G401.6 (cell line): ENCODE measurements around the gene TAX1BP1.

Source experiments
- FAIRE-seq: peaks from 2 replicates; lab custom pipeline; 2012; peaks lifted over from hg19 to GRCh38; lab: Jason Lieb, UNC

TAX1BP1 gene

DNA sequence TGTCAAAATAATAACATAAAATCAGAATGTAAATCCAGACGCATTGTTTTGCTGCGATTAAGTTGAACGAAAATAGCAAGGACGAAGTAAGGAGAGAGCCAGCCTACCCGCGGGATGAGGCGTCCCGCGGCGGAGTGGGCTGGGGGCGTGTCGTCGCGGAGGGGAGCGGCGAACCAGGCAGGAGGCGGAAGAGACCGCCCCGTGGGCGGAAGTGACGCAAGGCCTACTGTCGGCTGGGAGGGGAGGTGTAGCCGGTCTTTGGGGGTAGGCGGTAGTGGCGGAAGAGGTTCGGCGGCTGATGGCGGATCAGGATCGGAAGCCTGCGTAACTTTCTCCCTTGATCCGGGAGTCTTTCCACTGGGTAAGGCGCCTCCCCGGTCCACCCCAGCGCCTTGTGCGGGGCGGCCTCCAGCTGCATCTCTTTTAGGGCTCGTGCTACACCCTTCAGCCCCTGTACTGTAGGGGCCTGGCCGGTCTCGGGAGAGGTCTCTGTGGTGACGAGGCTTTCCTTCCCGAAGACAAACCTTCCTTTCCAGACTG lies at the start of gene TAX1BP1:
Gene TAX1BP1 (plus strand): TSS at position 254 of the 540 bp plus-strand sequence. CDS start 8,363 bp downstream, outside the sequence.
- FAIRE-seq: peak; percentile 96

DNA sequence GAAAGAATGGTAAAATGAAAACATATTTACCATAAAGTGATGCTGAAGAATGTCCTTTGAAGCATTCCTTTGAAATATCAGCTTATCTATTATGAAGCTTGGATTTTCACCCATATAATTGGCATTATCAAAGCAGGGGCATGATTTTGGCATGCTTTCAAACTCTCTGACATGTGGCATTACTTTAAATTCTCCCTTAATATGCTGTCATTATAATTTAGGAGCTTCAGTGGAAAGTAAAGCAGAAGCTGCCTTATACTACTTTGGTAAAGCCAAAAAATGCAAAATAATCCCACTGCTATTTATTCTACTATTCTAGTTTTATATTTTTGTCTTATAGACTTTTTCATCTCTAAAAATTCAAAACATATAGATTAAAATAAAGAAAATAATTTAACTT lies 49.3 kb upstream of the TAX1BP1 start:
- FAIRE-seq: no peak

DNA sequence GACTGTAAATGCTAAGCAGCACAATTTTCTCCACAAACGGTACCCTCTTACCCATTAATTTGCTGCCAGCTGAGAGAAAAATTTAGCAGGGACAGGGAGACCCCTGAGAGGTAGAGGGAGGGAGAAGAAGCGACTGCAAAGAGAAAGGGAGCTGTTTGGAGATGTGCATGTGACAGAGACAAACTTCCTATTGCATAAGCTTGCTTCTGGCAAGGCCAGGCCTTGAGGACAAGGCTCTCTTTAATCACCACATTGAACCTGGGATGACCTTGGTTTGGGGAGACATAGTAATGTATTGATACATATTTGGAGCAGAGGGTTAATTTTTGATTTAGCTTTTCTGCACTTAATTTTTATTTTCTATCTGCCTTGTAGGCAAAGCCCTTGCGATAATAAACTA lies 46.2 kb upstream of the TAX1BP1 start:
- no peak for FAIRE-seq

DNA sequence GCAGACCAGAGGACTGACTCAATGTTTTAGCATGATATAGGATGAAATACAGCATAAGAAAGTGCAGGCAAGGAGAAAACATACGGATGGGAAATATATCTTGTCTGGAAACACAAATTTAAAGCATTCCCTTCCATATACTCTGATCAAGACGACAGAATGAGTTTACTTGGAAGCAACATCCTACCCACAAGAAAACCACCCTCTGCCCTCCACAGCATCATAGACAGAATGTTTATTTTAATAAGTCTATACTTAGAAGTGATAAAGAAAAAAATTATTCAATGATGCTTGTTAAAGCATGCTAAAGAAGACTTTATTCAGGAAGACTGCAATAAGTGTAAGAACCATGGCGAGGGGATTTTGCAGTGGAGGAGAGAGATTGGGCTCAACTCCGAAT lies 44.9 kb upstream of the TAX1BP1 start:
- FAIRE-seq: no peak

DNA sequence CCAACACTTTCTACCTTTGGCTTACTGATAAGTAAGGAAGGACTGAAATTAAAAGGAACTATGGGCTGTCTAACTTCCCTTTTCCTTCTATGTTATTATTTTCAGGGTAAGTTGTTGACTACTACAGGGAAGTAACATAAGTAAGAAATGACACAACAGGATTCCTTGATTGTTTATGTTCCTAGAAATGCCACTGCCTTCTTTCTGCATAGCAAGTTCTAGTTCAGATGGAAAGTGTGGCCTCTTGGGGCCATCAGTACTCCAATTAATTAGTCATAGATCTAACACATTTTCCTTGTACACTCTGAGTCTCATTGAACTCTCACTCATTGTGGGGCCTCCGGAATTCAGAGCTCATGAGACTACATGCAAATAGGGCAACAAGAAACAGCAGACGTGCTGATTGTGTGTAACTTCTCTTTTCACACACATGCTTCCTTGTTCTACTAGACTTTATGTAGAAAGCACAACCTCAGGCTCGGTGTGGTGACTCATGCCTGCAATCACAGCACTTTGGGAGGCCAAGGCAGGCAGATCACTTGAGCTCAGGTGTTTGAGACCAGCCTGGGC lies 42.0 kb upstream of the TAX1BP1 start:
- FAIRE-seq: no peak

DNA sequence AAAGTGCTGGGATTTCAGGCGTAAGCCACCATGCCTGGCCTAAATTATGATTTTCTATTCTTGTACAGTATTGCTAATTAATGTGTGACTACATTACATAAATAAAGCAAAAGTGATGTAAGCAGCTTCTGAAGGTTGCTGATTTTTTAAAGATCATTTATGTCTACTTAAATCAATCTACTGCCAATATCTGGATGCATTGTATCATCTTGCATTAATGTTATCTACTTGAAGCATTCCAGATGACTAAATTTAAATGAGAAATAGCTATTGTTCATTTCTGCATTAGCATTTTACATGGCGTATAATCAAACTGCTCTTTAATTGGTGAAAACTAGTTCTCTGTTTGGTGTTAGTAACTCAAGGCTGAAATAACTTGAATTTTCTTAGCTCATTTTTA lies 40.2 kb upstream of the TAX1BP1 start:
- FAIRE-seq: no peak

DNA sequence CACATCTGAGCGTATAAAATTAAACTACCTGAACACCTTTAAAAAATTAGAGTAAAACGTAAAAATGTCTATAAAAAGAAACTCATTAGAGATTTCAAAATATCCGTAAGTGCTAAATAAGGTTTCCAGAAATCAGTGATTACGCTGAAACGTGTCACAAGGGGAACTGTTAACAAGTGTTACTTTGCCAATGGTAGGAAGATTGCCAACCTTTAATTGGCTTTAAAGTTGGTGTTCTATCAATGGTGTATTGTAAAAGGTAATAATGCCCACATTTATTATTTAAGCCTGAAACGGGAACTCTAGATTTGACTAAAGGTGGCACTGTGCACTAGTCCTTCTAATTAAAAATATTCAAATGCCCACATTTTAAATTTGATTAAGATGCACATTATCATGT lies 39.5 kb upstream of the TAX1BP1 start:
- no peak for FAIRE-seq

DNA sequence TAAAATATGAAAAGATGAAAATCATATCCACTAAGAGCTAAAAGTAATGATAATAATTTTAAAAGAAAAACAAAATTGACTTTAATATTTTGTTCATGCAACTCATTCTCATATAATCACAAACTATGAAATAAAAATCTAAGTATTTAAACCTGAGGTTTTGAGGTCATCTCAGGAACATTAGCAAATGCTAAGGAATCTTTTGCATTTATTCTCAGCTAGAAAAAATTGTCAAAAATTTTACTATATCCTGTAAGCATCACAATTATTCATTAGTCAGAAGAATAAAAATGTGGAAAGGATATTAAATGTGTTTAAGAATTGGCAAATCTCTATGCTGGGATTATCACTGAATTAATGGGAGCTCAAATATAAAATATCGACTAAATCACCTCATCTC lies 36.8 kb upstream of the TAX1BP1 start:
- FAIRE-seq: peak; percentile 75

DNA sequence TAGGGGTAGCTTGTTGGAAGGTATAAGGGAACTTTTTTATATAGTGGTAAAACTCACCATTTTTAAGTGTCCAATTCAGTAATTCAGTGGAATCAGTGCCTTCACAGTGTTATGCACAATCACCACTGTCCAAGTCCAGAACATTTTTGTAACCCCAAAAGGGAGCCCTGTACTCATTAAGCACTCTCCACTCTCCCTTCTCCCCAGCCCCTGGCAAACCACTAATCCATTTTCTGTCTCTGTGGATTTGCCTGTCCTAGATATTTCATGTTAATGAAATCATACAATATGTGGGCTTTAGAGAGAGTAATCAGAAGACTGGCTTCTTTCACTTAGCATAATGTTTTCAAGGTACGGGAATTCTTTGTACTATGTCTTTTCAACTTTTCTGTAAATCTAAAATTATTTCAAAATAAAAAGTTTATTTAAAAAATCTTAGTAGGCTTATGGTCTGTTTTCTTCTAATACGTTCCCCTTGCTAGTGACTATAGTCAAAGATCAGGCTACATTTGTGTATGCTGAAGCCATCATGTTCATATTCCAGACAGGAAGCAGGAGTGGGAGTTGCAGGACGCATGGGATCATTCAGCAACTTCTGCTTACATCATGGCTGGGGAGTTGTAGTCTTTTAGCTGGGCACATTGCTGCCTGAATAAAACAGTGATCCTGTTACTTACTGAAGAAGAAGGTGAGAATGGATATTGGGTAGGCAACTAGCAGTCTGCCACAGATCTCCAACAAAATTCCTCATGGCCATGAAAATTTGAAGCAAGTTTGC lies 35.4 kb upstream of the TAX1BP1 start:
- FAIRE-seq: peak; percentile 67

DNA sequence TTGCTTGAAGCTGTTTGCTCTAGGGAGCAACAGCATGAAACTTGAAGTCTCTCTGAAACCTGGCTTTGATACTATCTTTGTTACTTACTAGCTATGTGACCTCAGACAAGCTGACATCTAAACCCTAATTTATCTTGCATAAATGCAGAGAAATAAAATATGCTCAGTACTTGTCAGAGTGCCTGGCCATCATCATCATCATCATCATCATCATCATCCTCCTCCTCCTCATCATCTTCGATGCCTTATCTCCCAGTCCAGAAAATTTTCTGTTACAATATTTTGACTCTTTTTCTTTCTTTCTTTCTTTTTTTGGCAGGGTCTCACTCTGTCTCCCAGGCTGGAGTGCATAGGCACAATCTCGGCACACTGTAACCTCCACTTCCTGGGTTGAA lies 34.8 kb upstream of the TAX1BP1 start:
- no peak for FAIRE-seq

DNA sequence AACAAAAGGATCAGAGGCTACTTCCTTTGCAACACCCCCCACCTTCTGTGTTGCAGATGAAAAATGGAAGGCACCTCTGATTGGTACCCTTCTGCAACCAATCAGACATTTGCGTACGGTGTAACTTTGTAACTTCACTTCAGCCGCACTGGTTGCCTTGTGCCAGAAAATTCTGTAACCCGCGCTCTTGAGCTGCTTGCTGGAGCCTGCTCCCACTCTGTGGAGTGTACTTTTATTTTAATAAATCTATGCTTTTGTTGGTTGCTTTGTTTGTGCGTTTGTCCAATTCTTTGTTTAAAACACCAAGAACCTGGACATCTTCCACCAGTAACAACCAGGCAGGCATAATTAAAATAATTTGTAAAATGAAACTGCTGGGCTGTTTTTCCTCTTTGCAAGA lies 31.5 kb upstream of the TAX1BP1 start:
- no peak for FAIRE-seq

DNA sequence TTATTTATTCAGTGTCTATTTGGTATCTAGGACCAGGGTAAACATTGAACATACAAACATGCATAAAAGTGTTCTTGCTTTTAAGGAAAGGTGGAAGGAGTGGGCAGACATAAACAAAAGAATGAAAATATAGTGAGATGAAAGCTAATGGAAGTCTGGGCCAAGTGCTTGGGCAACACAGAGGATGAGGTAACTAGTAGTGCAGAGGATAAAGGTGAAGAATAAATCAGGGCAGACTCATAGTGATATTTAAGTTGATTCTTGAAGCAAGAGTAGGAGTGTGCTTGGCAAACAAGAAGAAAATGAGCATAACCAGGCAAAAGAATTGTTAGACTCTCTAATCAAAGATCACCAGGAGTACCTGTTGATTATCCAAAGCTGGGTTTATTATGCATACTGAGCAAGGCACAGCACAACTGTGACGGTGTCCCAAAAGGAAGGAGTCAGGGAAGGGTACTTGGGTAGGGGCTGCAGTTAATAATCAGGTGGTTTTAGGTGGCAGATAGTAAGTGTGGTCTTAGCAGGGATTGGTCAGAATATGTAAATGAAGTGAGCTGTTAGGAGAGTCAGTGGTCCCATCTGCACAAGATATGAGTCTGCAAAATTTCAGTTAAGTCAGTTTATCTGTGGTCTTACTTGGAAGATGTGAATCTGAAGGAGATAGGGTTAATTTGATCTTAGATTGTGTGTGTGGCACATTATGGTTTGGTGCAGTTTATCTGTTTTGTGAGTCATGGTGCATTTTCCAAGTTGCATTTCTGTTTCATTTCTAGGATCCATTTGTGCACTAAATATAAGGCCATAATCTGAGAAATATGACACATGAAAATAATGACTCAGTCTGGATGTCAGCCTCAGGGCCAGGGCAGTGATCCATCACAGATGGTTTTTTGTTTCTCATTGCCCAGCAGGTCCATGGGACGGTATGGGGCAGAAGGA lies 30.6 kb upstream of the TAX1BP1 start:
- no peak for FAIRE-seq

DNA sequence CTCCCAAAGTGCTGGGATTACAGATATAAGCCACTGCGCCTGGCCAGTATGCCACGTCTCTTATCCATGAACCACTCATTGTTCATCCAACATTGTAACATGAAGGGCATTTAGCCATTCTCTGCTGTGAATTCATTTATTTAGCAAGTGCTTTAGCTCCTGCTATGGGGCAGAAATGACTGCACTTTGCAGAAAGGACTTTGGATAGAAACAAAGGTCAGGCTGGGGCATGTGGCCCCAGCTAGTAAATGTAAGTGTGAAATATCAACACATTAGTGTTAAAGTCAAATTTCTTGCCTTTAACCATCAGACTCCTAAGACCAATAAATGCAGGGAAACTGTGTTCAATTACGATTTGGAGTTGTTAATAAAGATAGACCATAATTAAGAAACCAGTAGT lies 27.7 kb upstream of the TAX1BP1 start:
- no peak for FAIRE-seq

DNA sequence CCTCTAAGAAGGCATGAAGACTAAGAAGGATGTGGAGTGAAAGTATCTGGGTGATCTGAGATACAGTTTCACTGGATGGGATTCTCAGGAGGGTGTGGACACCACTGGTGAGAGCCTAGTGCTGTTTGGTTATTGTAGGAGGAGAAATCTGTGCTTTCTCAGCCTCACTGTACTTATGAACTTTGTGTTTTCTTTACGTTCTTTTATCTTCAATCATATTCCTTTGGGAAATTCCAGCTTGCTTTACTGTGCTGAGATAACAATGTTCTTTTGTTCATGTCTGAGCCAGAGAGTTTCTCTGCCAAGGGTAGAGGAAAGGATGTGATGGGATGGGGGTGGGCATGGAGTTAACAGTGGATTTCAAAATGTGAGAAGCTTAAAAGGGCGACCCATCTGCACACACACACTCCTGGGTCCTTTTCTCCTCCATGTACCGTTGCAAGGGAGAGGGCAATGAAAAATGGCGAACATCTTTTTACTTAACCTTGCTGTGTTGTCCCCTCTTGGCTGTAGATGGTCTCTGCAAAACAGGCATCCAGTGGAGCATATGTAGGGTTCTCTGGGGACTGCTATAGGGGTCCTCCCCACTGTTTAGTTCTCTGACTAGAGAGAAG lies 25.0 kb upstream of the TAX1BP1 start:
- no peak for FAIRE-seq

DNA sequence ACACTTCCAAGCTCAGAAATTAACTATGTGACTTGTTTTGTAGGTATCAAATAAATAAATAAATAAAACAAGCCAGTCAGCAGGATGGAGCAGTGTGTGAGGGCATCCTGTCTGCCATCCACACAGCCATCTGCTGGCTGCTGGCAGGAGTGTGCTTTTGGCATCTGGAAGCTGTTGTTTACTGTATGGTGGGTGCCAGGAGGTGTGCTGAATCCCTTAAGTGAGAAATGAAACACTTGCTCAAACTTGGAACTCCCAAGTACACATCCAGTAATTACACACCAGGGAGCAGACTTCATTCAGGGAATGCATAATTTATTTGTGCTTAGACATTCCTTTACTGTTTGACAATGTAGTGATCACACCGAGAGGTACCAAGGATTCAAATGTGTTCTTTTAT lies 16.9 kb upstream of the TAX1BP1 start:
- no peak for FAIRE-seq

DNA sequence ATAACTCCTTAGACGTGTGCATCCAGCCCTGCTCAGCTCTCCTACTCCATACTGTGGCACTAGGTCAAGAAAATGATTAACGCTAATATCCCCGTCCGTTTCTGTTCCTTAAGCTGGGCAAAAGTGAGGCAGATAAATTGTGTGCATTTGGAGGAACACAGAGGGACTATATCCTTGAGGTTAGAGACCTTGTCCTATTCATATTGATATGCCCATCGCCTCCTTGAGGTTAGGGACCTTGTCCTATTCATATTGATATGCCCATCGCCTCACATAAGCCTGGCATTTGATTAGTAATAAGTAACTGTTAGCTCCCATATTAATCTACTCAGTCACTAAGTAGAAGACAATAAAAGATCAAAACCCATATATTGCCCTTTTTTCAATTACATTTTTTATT lies 12.9 kb upstream of the TAX1BP1 start:
- no peak for FAIRE-seq

DNA sequence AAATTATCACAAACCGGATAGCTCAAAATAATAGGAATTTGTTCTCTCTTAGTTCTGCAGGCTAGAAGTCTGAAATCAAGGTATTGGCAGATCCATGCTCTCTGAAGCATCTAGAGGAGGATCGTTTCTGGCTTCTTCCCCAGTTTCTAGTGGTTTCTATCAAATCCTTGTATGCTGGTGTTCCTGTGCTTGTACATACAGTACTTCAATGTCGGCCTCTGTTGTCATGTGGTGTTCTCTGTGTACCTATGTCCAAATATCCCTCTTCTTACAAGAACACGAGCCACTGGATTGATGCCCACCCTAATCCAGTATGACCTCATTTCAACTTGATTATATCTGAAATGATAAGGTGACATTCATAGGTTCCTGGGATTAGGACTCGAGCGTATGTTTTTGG lies 9.8 kb upstream of the TAX1BP1 start:
- no peak for FAIRE-seq

DNA sequence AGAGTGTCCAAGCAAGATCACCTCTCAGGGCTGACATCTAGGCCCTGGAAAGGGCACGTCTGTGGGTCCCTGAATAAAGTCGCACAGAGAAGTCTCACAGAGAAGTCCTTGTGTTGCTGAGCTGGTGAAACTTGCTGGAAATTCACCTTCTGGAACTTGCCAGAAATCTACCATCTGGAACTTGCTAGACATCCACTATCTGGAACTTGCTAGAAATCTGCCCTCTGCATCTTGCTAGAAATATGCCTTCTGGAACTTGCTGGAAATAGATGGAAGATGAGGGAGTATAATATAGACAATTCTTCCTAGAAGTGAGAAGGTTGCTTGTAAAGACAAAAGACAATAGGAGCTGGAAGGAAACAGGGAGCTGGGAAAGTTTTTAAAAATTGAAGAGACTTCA lies 5.4 kb upstream of the TAX1BP1 start:
- FAIRE-seq: no peak

DNA sequence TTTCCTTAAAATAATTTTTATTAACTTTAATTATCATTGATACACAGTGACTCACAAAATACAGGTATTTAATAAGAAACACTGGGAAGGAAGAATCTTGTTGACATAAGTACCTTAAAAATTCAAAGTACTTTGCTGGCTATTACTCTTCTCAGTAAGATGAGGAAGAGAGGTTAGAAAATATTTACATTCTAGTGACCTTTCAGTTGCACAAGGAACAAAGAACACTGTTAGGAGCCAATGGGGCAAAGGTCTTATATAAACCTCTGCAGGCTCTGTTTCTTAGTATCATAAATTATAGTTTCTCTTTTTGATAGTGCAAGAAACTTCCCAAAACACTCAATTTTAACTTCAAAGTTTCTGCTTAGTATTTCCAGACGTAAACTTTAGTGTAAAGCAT lies 4.8 kb upstream of the TAX1BP1 start:
- peak; percentile 11 for FAIRE-seq

DNA sequence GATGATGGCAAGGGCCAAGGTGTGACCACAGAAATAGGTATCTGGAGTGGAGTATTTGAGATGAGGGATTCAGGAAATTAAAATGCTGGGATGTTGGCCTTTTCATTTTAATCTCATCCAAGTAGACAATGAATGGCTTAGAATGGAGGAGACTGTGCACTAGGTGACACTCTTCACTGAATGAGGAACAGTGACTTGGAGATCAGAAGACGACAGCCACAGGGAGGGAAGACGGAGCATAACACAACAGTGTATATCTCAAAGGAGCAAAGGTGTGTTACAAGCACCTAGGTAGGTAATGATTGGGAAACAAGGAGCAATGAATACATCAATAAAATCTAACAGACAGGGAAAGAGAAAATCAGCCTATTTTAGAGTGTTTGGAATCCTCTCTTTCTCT lies 4.1 kb upstream of the TAX1BP1 start:
- no peak for FAIRE-seq

DNA sequence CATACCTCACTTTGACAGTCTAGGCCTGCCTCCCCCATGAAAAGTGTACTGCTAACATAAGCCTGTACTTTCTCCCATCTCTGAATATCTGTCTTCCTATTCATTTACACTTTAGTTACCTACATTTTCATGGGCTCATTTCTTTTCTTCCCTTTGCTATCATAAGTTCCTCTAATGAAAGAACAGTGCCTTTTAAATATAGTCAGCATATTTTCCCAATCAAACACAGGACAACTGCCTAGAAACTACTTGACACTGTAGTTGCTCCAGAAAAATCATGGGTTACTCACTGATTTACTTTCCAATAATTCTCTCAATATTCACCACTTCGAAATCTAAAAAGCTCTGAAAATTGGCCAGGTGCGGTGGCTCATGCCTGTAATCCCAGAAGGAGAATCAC lies 2.8 kb upstream of the TAX1BP1 start:
- FAIRE-seq: no peak

DNA sequence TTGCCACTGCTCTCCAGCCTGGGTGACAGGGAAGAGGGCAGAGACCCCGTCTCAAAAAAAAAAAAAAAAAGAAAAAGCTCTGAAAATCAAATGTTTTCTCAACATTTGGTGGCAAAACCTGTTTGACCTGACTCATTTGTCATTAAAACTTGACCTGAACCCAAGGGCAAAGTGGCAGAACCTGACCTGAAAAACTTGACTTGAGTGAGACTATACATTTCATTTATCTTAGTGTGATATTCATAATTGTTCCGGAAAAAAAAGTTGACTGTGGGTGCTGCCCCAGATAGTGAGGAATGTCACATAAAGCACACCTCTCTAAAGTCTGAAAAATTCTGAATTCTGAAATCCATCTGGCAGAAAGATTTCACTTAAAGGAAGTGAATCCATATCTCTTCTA lies 2.3 kb upstream of the TAX1BP1 start:
- no peak for FAIRE-seq
